Activated CD4-positive, alpha-beta T cell treated with anti-CD3 and anti-CD28 coated beads for 24 hours (primary cell): ENCODE measurements around the gene SCLY.
"Not testable (repeated sequence)": the region's sequence is repeated elsewhere in the genome, so short reads cannot be mapped to it uniquely, and the experiment has no call there.

ENCODE experiments used
- DNase-seq, 2 donors: peaks; one replicate each; pipeline ENCODE4 v3.0.0-alpha.2; 2020; ENCODE audit warnings: low read depth in 2 of 2

Gene SCLY, protein sequence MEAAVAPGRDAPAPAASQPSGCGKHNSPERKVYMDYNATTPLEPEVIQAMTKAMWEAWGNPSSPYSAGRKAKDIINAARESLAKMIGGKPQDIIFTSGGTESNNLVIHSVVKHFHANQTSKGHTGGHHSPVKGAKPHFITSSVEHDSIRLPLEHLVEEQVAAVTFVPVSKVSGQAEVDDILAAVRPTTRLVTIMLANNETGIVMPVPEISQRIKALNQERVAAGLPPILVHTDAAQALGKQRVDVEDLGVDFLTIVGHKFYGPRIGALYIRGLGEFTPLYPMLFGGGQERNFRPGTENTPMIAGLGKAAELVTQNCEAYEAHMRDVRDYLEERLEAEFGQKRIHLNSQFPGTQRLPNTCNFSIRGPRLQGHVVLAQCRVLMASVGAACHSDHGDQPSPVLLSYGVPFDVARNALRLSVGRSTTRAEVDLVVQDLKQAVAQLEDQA

DNA sequence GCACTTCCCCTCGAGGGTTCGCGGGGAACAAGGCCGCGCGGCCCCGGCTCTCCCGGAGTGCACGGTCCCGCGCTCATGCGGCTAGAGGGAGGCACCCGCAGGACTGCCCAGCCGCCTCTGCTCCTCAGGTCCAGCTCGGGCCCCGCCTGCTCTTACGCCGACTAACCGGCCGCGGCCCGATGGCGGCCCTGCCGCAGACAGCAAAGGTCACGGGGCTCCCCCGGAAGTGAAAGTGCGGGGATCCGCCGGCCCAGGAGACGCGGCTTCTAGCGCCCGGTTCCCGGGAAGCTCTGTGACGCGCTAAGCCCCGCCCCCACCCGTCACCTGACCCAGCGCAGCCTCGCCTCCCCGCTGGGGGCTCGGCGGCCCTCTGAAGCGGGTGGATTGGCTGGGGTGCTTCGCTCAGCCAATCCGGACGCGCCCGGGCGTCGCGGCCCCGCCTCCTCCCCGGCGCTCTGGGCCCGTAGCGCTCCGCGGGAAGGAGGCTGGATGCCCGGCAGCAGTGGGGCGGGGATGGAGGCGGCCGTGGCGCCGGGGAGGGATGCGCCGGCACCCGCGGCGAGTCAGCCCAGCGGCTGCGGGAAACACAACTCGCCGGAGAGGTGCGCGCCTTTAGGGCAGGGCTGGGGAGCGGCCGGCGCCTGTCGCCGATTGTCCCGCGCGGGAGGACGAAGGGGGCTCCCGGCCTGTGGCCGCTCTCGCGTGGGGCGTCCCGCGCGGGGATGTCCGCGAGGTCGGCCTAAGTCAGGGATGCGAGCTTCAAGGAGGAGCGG, at the start of gene SCLY:
TSS of gene SCLY (plus strand) at position 460 of the 773 bp plus-strand sequence. CDS start at position 514, 54 bp downstream.
- DNase-seq, result peak; percentile 90 to 97

- no peak for DNase-seq
These were observed 47.0 kb upstream of the SCLY start for GRCh38 chr2:238013806-238014205.

GRCh38 chr2:238015705-238016104, 45.1 kb upstream of the SCLY start:
- no peak for DNase-seq

DNA sequence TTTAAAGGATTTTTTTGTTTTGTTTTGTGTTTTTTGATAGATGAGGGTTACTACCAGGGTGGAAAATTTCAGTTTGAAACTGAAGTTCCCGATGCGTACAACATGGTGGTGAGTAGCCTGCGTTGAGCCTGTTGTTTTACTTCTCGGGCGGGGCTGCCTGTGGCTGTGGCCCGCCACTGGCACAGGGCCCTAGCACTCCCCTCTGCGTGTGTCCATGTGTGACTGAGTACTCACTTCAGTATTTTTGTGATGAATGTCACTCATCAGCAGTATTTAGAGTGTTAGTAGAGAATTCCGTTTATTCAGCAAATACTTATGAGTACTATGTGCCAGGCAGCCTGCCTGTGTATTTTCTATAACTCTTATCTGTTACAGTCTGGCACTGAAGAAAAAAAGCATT, 44.3 kb upstream of the SCLY start:
- no peak for DNase-seq

DNA sequence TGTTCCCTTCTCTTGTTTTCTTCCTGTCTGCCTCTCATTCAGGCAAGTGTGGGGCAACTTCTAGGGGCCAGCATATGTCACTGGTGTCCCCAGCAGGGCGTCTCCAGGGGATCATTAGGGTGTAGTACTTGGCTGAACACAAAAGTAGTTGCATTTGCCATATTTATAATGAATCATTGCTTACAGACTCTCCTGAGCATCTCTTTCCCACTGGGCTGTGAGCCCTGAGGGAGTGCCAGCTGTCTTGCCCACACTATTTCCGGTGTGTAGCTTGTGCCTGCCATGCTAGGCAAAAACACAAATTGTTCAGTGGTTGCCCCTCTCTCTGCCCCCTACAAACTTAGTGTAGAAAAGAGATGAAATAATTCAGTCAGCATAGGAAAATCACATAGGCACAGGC, 40.8 kb upstream of the SCLY start:
- DNase-seq, result no peak

GRCh38 chr2:238020816-238021215, 40.0 kb upstream of the SCLY start:
- DNase-seq, result no peak

DNA sequence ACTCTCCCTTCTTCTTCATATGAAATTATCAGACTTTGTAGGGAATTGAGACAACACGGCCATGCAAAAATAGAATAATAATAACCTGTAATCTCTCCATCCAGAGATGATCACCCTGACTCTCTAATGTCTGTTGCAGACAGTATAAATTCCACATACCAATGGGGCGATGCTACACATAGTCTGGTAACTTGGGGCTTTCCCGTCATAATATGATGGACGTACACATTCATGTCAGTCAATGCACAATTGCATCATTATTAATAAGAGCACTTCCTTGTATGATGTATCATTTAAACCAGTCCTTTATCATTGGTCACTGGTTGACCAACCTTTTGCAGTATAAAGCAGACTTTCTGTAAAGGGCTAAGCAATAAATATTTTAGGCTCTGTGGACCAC, 39.5 kb upstream of the SCLY start:
- DNase-seq, result no peak

GRCh38 chr2:238022594-238023157, 38.1 kb upstream of the SCLY start:
- DNase-seq, result no peak

DNA sequence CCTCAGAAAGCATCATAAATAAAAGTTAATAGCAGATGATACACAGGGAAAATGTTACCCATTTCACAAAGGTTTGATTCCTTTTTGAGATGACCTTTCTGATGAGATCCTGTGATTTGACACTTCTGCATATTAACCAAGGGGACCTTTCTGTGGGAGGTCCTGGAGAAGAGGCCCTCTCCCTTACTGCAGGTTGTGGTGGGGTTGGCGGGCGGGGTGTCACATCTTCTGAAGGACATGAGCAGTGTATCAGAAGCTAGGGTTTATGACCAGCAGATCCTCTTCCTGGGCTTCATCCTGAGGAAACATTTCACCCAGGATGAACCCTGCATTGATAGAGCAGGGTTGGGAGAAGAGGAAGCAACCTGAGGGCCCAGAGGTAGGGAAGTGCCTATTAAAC, 37.2 kb upstream of the SCLY start:
- no peak for DNase-seq

DNA sequence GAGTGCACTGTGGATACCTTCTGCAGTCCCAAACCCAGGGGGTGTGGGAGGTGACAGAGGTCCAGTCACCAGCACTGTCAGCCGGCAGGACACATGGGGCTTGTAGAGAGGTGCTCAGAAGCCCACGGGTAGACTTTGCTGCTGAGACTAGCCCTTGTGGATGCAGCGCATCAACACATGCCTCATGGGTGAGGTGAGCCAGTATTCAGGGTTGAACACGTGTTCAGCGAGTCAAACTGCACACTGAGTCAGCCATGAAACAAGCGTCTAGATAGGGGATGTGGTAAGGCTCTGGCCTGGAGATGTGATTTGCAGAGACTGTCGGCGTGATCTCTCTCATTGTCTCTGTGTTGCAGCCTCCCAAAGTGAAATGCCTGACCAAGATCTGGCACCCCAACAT, 35.8 kb upstream of the SCLY start:
- DNase-seq, result peak in 1 of 2 donors; percentile 16

DNA sequence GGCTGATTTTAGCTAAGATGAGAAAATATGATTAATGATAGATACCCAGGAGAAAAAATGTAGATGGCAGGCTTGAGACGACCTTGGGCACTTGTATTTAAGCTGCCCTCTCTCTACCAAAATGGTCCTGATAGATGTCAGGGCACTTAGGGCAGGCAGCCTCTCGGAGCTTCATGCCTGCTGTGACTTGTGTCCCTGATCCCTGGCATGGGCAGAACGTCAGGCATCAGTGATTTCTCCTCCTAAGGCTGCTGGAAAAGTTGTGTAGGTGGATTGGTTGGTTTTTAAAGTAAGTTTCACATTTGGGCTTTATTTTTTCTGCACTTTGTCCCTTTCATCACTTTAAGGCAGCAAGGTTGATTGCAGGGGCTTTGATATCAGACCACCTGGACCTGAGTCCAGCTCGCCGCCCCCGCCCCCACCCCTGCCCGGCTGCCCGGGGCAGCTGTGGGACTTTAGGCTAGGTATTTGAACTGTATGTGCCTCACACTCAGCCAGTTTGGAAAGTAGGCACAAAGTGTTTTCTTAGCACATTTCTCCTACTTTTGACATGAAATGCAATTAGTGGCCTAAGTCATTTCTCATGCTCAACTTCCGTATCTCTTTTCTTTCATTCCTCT, 35.0 kb upstream of the SCLY start:
- DNase-seq, result no peak

DNA sequence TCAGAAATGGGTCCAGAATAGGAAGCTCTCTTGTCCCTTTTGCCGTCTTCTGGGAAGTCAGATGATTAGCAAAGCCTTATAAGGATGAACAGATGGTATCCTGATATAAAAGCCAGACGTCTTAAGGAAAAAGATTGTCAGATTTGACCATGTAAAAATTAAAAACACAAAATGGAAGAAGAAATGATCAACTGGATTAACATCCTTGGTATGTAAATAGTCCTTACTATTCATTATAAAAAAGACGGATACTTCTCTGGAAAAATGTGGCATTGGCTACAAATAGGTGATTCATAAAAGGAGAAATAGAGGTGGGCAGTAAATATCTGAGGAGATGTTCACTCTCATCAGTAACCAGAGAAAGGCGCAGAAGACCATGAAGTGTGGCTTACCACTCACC, 33.7 kb upstream of the SCLY start:
- DNase-seq, result no peak

DNA sequence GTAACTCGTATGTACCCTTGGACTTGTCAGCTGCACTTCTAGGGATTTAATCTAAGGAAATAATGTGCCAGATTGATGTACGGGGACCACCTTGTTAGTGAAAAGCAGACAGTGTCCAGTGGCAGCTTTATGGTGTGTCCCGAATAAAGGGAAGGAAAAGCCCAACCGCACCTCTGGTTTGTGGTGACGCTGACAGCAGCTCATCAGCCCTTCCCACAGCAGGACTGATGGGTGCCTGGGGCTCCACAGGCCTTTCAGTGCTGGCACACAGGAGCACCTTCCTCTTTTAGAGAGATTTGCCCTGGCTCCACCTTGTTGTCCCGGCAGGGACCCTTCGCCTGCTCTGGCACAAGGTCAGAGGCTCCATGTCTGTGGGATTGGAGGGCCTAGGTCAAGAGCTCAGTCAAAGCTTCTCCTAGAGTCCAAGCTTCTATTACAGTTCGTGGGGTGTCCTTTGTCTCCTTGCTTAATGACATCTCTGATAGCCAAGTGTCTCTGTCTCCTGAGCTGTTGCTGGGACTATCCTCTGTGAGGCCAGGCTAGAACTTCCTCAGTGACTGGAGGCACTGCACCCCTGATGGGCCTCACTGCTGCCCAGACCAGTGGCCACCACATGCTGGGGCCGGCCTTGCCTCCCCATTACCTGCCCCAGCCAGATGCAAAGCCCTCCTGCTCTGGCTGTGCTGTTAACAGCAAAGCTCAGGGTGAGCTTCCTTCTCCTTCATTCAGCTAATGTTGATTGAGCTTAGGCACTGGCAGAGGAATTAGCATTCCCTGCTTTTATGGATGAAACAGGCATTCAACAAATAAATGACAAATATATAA, 33.0 kb upstream of the SCLY start:
- DNase-seq, result no peak

DNA sequence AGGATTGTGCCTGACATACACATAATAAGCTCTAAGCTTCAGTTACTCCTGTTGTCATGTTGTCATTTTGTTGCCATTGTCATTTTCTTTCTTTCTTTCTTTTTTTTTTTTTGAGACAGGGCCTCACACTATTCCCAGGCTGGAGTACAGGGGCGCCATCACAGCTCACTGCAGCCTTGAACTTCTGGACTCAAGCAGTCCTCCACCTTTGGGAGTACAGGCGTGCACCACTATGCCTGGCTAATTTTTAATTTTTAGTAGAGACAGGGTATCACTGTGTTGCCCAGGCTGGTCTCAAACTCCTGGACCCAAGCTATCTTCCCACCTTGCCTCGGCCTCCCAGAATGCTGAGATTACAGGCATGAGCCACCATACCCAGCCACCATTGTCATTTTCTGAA, 30.9 kb upstream of the SCLY start:
- no peak for DNase-seq

- no peak for DNase-seq
These were observed 30.2 kb upstream of the SCLY start for GRCh38 chr2:238030422-238031155.

GRCh38 chr2:238031751-238032150, 29.1 kb upstream of the SCLY start:
- no peak for DNase-seq

GRCh38 chr2:238032755-238033337, 28.0 kb upstream of the SCLY start:
- DNase-seq, result no peak

DNA sequence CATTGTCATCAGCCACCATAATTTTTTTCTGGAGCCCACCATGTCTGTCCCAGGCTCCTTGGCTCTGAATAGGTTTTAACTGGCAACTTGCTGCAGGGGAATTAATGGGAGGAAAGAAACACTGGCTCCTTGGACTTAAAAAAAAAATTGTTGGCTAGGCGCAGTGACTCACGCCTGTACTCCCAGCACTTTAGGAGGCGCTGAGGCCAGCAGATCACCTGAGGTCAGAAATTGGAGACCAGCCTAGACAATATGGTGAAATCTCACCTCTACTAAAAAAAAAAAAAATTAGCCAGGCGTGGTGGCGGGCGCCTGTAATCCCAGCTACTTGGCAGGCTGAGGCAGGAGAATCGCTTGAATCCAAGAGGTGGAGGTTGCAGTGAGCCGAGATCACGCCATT, 26.8 kb upstream of the SCLY start:
- DNase-seq, result not testable (repeated sequence)

DNA sequence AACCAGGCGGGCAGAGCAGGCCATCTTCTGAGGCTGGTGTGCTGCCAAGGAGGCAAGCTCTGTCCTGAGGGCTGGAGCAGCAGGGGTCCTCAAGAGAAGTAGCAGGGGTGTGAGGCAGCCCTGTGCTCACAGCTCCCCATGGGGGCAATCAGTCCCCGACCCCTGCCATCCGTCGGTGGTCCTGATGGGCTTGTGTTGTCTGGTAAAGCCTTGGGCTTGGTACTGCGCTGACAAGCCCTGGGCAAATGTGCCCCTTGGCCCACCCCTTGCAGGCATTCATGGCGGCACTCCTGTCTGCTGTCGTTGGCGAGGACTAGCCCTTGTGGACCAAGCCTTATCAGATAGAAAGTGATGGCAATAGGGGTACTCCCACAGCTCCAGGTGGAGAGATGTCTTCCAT, 22.6 kb upstream of the SCLY start:
- DNase-seq, result no peak

DNA sequence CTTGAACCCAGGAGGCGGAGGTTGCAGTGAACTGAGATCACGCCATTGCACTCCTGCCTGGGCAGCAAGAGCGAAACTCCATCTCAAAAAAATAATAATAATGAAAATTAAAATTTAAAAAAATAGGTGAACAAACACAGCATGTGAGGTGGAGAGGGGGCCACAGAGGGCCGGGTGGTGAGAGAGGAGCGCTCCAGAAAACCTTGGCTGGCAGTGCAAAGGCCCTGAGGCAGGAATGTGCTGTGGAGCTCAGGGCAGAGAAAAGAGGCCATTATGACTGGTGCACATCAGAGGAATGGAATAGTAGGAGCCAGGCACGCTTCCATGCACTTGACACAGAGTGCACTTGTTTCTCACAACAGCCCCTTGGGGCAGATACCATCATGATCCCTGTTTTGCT, 21.6 kb upstream of the SCLY start:
- DNase-seq, result no peak
